DND-41 (cell line): Measurements from ENCODE around the gene HNF1A.

Experiments used
- ATAC-seq: fragments of 200-7000 bp; cut with Tn5 transposase; 3 replicates; pipeline ENCODE4 v1.9.1; 2021; ENCODE audit warnings: low read depth; ENCODE audit not compliant: insufficient read depth
- DNase-seq: peaks from one replicate; pipeline ENCODE4 v3.0.0-alpha.2; 2020
- H2AFZ ChIP-seq: 2 replicates; pipeline ENCODE4 v1.6.0; 2012; ENCODE audit warnings: low read depth, low read length
- H3K27ac ChIP-seq: 2 replicates; pipeline ENCODE4 v1.5.1; 2012; ENCODE audit warnings: low read length, inconsistent platforms
- H3K27me3 ChIP-seq: fragments of 200-600 bp; sonication (generic); 2 replicates; pipeline ENCODE4 v1.6.0; 2012; ENCODE audit warnings: low read length, mild to moderate bottlenecking, inconsistent platforms; ENCODE audit not compliant: insufficient read depth, poor library complexity
- H3K36me3 ChIP-seq: 2 replicates; pipeline ENCODE4 v1.5.1; 2012; ENCODE audit warnings: low read length, inconsistent platforms; ENCODE audit not compliant: insufficient read depth
- H3K4me1 ChIP-seq: 2 replicates; pipeline ENCODE4 v1.5.1; 2012; ENCODE audit warnings: mild to moderate bottlenecking, low read length; ENCODE audit not compliant: insufficient read depth
- H3K4me2 ChIP-seq: 2 replicates; pipeline ENCODE4 v1.6.0; 2012; ENCODE audit warnings: mild to moderate bottlenecking, moderate library complexity, low read length, inconsistent platforms; ENCODE audit not compliant: insufficient read depth
- H3K4me3 ChIP-seq, 2 experiments: fragments of 200-600 bp in 1 of 2; shearing (Covaris generic) in 1 of 2; 2 replicates each; pipeline ENCODE4 v1.5.1; 2012 to 2016; ENCODE audit warnings: inconsistent platforms in 2 of 2, low read length in 2 of 2, mild to moderate bottlenecking in 2 of 2, low read depth in 1 of 2, moderate library complexity in 1 of 2
- H3K79me2 ChIP-seq: 2 replicates; pipeline ENCODE4 v1.6.0; 2012; ENCODE audit warnings: low read length, inconsistent platforms; ENCODE audit not compliant: insufficient read depth
- H3K9ac ChIP-seq: 2 replicates; pipeline ENCODE4 v1.6.0; 2012; ENCODE audit warnings: low read depth, mild to moderate bottlenecking, inconsistent platforms, low read length, moderate library complexity
- H3K9me3 ChIP-seq: 2 replicates; pipeline ENCODE4 v1.5.1; 2012; ENCODE audit warnings: low read length, moderate library complexity, mild to moderate bottlenecking, inconsistent platforms; ENCODE audit not compliant: insufficient read depth, severe bottlenecking
- H4K20me1 ChIP-seq: 2 replicates; pipeline ENCODE4 v1.6.0; 2012; ENCODE audit warnings: low read length; ENCODE audit not compliant: insufficient read depth
- EZH2 ChIP-seq: IDR thresholded peaks from 3 replicates; pipeline ENCODE4 v1.6.1; 2012; ENCODE audit warnings: borderline replicate concordance, low read depth, mild to moderate bottlenecking, moderate library complexity, low read length, inconsistent platforms; ENCODE audit not compliant: severe bottlenecking
- TF ChIP-seq, protein P1 (sequence below): IDR thresholded peaks from 2 replicates; pipeline ENCODE4 v1.5.1; 2012; ENCODE audit warnings: borderline replicate concordance, low read length, moderate library complexity, mild to moderate bottlenecking; ENCODE audit not compliant: poor library complexity, severe bottlenecking; ENCODE audit errors: extremely low read depth

The HNF1A gene

DNA sequence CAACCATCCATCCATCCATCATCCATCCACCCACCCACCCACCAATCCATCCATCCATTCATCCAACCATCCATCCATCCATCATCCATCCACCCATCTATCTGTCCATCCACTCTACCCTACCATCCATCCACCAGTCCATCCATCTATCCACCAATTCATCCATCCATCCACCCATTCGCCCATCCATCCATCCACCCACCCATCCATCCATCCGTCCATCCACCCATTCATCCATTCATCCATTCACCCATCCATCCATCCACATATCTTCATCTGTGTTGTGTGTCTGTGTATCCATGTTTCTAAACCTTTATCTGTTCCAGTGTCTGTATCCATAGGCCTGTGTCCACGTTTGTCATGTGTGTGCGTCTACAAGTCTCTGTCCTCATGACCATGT, 9.9 kb downstream of the HNF1A start:
- no peak overlapping the region for H3K9ac ChIP-seq
- no peak for ATAC-seq
- peaks cover 3% of the 10 kb centered on the region for H3K27me3 ChIP-seq
- no peak for DNase-seq
- no peaks in the 10 kb centered on the region for H3K36me3 ChIP-seq
- H2AFZ ChIP-seq, result no peak overlapping the region
- H4K20me1 ChIP-seq, result no peaks in the 10 kb centered on the region
- no peak overlapping the region for H3K27ac ChIP-seq
- TF ChIP-seq, protein P1, sequence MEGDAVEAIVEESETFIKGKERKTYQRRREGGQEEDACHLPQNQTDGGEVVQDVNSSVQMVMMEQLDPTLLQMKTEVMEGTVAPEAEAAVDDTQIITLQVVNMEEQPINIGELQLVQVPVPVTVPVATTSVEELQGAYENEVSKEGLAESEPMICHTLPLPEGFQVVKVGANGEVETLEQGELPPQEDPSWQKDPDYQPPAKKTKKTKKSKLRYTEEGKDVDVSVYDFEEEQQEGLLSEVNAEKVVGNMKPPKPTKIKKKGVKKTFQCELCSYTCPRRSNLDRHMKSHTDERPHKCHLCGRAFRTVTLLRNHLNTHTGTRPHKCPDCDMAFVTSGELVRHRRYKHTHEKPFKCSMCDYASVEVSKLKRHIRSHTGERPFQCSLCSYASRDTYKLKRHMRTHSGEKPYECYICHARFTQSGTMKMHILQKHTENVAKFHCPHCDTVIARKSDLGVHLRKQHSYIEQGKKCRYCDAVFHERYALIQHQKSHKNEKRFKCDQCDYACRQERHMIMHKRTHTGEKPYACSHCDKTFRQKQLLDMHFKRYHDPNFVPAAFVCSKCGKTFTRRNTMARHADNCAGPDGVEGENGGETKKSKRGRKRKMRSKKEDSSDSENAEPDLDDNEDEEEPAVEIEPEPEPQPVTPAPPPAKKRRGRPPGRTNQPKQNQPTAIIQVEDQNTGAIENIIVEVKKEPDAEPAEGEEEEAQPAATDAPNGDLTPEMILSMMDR, result no peak
- no peak for TF ChIP-seq EZH2
- H3K4me2 ChIP-seq, result no peak overlapping the region
- no peak overlapping the region for H3K4me3 ChIP-seq
- H3K9me3 ChIP-seq, result no peaks in the 10 kb centered on the region
- H3K4me1 ChIP-seq, result no peaks in the 10 kb centered on the region
- H3K79me2 ChIP-seq, result no peaks in the 10 kb centered on the region

DNA sequence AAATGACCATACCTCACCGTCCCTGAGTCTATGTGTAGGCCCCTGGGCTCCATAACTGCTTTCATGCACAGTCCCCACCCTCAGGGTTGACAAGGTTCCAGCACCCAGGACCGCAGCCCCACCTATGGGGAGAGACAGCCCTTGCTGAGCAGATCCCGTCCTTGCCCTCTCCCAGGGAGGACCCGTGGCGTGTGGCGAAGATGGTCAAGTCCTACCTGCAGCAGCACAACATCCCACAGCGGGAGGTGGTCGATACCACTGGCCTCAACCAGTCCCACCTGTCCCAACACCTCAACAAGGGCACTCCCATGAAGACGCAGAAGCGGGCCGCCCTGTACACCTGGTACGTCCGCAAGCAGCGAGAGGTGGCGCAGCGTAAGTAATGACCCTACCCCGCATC, 10.3 kb downstream of the HNF1A start:
- ATAC-seq (no peak), DNase-seq (no peak)
- Histone ChIP-seq H3K4me2 (no peak overlapping the region), H3K27me3 (peaks cover 3% of the 10 kb centered on the region), H3K79me2 (no peaks in the 10 kb centered on the region), H3K9me3 (no peaks in the 10 kb centered on the region), H3K4me1 (no peaks in the 10 kb centered on the region), H3K4me3 (no peak overlapping the region), H3K36me3 (no peaks in the 10 kb centered on the region), H2AFZ (no peak overlapping the region), H3K27ac (no peak overlapping the region), H3K9ac (no peak overlapping the region), H4K20me1 (no peaks in the 10 kb centered on the region)
- TF ChIP-seq, protein P1, result no peak
- no peak for TF ChIP-seq EZH2

DNA sequence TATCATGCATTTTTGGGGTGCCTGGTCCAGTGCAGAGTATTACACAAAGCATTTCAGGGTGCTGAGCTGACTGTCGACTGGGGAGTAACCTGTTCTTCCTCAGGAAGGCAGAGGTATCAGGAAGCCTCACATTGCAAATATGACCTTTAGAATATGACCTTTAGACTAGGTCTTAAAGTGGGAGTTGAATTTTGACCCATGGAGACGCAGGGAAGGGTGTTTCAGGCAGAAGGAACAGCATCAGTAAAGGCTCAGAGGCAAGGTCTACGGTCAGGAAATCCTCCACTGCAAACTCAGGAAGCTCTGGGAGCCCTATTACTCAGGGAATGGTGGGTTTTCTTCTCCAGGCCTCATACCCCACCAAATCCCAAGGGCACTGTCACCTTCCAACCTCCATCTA, 11.3 kb downstream of the HNF1A start:
- ATAC-seq, result no peak
- Histone ChIP-seq H2AFZ (no peak overlapping the region), H3K79me2 (no peaks in the 10 kb centered on the region), H3K9me3 (no peaks in the 10 kb centered on the region), H4K20me1 (no peaks in the 10 kb centered on the region), H3K4me1 (no peaks in the 10 kb centered on the region), H3K36me3 (no peaks in the 10 kb centered on the region), H3K27me3 (peaks cover 3% of the 10 kb centered on the region), H3K4me3 (no peak overlapping the region), H3K9ac (no peak overlapping the region), H3K27ac (no peak overlapping the region), H3K4me2 (no peak overlapping the region)
- TF ChIP-seq, protein P1, result no peak
- TF ChIP-seq EZH2, result no peak
- no peak for DNase-seq

GRCh38 chr12:120990487-120991055, 12.2 kb downstream of the HNF1A start:
- ATAC-seq (no peak), DNase-seq (no peak)
- Histone ChIP-seq H3K27ac (no peak overlapping the region), H3K4me2 (no peak overlapping the region), H2AFZ (no peak overlapping the region), H3K27me3 (peaks cover 3% of the 10 kb centered on the region), H3K9ac (no peak overlapping the region), H3K4me1 (no peaks in the 10 kb centered on the region), H3K4me3 (no peak overlapping the region), H4K20me1 (no peaks in the 10 kb centered on the region), H3K79me2 (no peaks in the 10 kb centered on the region), H3K36me3 (no peaks in the 10 kb centered on the region), H3K9me3 (no peaks in the 10 kb centered on the region)
- no peak for TF ChIP-seq EZH2
- TF ChIP-seq, protein P1, result no peak
